GM21528 (cell line): Measurements from ENCODE around the gene NBEA.
"Not testable (repeated sequence)": the region's sequence is repeated elsewhere in the genome, so short reads cannot be mapped to it uniquely, and the experiment has no call there.

Source experiments
- ATAC-seq: cut with Tn5 transposase; IDR thresholded peaks from one replicate; pipeline ENCODE4 v1.9.1; 2021; ENCODE audit warnings: mild to moderate bottlenecking, moderate library complexity; ENCODE audit not compliant: unreplicated experiment, low FRiP score

Gene NBEA, protein sequence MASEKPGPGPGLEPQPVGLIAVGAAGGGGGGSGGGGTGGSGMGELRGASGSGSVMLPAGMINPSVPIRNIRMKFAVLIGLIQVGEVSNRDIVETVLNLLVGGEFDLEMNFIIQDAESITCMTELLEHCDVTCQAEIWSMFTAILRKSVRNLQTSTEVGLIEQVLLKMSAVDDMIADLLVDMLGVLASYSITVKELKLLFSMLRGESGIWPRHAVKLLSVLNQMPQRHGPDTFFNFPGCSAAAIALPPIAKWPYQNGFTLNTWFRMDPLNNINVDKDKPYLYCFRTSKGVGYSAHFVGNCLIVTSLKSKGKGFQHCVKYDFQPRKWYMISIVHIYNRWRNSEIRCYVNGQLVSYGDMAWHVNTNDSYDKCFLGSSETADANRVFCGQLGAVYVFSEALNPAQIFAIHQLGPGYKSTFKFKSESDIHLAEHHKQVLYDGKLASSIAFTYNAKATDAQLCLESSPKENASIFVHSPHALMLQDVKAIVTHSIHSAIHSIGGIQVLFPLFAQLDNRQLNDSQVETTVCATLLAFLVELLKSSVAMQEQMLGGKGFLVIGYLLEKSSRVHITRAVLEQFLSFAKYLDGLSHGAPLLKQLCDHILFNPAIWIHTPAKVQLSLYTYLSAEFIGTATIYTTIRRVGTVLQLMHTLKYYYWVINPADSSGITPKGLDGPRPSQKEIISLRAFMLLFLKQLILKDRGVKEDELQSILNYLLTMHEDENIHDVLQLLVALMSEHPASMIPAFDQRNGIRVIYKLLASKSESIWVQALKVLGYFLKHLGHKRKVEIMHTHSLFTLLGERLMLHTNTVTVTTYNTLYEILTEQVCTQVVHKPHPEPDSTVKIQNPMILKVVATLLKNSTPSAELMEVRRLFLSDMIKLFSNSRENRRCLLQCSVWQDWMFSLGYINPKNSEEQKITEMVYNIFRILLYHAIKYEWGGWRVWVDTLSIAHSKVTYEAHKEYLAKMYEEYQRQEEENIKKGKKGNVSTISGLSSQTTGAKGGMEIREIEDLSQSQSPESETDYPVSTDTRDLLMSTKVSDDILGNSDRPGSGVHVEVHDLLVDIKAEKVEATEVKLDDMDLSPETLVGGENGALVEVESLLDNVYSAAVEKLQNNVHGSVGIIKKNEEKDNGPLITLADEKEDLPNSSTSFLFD (N-terminal part only)

GRCh38 chr13:34941835-34942731 is at the start of gene NBEA:
Gene NBEA, plus strand, starts transcription at chr13:34942270. Its CDS starts 551 bp downstream, at chr13:34942821.
- ATAC-seq, result peak; percentile 83

GRCh38 chr13:34894756-34895155 is 47.3 kb upstream of the NBEA start:
- no peak for ATAC-seq

- ATAC-seq, result no peak
Observed at GRCh38 chr13:34897220-34897619, 44.9 kb upstream of the NBEA start.

GRCh38 chr13:34899888-34900287 is 42.2 kb upstream of the NBEA start:
- no peak for ATAC-seq

DNA sequence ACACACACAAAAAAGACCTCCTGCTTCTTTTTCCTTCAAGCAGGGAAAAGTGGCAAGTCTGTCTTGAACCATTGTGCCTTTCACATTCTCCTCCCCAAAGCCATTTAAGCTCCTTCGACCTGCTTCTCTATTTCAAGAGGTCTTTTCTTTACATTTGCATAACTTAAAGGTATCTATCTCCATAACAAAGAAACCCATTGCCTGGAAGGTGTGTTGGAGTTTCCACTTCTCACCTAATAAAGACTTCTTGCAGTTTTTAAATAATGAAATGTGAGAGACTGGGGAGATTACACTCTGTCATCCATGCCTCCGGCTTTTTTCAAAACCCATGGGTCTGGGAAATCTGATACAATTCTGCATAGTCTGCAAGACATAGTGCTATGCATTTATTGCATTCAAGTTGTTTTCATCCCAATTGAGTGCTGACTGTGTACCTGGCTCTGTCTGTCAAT is 41.8 kb upstream of the NBEA start:
- ATAC-seq, result no peak

- ATAC-seq, result no peak
Observed at GRCh38 chr13:34901572-34901971, 40.5 kb upstream of the NBEA start.

- ATAC-seq, result no peak
Observed at GRCh38 chr13:34911159-34911558, 30.9 kb upstream of the NBEA start.

DNA sequence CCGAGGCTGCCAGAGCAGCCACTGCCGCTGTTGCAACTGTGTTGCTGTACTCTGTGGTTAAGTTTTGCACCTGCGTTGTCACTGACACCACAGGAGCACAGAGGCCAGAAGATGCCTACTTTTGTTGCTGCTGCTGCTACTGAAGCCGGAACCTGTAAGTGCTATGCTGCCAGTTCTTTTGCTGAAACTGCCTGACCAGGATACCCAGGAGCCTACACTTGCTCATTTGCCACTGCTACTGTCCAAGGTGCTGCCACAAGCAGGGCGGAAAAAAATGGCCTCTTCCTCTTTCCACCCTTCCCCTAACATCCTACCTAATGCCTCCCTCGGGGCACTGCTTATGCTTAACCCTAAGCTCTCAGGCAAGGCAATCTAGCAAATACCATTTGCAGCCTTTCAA is 29.0 kb upstream of the NBEA start:
- no peak for ATAC-seq

DNA sequence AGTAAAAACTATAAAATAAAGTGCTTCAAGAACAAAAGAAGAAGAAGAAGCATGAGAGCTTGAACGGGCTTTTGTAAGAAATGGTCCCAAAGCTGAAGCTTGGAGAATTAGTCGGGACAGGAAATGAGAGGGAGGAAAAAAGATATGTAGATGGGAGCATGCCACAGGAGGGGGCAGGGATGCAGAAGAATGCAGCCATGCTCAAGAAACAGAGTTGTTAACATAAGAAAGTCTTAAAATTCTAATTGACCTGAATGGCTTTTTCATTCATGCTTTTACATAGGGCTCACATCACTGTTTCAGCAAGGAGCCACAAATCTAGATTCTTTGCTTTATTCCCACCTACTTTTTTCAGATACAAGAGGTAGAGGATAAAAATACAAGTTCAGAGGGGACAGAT is 27.7 kb upstream of the NBEA start:
- no peak for ATAC-seq

- ATAC-seq, result no peak
Observed at GRCh38 chr13:34926508-34926907, 15.6 kb upstream of the NBEA start.

GRCh38 chr13:34928676-34929075 is 13.4 kb upstream of the NBEA start:
- ATAC-seq, result not testable (repeated sequence)

GRCh38 chr13:34931572-34931971 is 10.5 kb upstream of the NBEA start:
- ATAC-seq, result no peak

- no peak for ATAC-seq
Observed at GRCh38 chr13:34933349-34933748, 8.7 kb upstream of the NBEA start.

DNA sequence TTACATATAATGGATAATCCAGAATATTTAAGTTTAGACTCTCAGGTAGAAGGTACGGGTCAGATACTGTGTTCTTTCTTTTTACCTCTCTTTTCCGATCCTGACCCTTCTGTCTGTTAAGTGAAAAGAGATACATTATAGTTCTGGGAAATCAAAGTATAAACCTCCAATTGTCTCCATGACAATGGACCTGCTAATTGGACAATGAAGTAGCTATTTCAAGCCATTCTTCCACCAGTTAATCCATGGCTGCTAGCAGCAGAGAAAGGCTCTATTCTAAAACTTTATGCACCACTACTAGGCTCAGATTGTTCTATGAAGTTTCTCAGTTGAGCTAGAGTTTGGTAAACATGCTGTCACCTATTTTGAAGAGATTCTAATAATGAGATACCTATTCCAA is 8.3 kb upstream of the NBEA start:
- no peak for ATAC-seq

GRCh38 chr13:34935841-34936240 is 6.2 kb upstream of the NBEA start:
- no peak for ATAC-seq

- ATAC-seq, result no peak
Observed at GRCh38 chr13:34939771-34940170, 2.3 kb upstream of the NBEA start.

DNA sequence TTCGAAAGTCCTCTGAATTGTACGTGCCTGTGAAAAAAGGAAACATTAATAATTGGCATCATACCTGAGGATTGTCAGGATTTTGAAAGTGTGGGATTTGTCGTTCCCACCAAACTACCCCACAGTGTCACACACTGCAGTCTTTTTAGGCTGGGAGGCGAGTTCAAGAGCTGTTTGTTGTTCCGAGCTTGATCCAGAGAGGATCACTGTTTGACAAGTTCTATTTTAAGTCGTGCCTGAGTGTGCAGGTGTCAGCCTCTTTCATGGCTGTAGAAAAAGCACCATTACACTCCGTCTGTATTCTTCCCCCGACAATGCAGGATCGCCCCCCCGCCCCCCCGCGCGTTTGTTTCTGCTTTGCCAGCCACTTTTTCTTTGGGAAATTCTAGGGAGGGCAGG is 635 bp upstream of the NBEA start:
- no peak for ATAC-seq

DNA sequence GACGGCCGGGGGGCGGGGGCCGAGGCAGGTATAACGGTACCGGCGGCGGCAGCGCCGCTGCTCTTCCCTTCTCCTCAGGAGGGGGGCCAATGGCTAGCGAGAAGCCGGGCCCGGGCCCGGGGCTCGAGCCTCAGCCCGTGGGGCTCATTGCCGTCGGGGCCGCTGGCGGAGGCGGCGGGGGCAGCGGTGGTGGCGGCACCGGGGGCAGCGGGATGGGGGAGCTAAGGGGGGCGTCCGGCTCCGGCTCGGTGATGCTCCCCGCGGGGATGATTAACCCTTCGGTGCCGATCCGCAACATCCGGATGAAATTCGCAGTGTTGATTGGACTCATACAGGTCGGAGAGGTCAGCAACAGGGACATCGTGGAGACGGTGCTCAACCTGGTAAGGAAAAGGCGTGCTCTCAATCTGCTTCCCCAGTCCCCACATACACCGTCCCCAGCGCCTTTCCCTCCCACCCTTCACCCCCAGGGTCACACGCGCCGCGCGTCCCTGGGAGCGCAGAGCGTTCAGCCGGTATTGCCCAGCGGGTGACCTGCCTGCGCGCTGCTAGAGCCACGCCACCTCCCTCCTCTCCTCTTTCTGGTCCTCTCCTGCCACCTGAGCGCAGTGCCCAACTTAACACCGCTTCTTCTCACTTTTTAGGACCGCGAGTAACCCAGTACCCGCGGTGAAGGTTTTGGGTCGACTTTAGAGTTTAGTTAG is 814 bp downstream of the NBEA start:
- ATAC-seq, result peak; percentile 23
